Testis (tissue), 5 donors: Measurements from ENCODE around the gene SLFN12. TPM values are rescaled to one million over a fixed set of nuclear protein-coding genes. Genes with fewer than 3 reads are reported as not detected.

ENCODE experiments used
- DNase-seq: peaks from one replicate; pipeline ENCODE4 v3.0.0-alpha.2; 2019
- H3K27ac ChIP-seq, 2 donors: fragments of 200-600 bp; sonication (generic); one replicate each; pipeline ENCODE4 v1.5.1; 2019
- H3K27me3 ChIP-seq: fragments of 200-600 bp; sonication (generic); one replicate; pipeline ENCODE4 v1.5.1; 2019
- H3K36me3 ChIP-seq: fragments of 200-600 bp; sonication (generic); one replicate; pipeline ENCODE4 v1.5.1; 2017; ENCODE audit warnings: low read depth; ENCODE audit errors: missing control alignments
- H3K4me1 ChIP-seq: fragments of 200-600 bp; sonication (generic); one replicate; pipeline ENCODE4 v1.5.1; 2019
- H3K4me3 ChIP-seq, 2 donors: fragments of 200-600 bp; sonication (generic); one replicate each; pipeline ENCODE4 v1.5.1; 2017 to 2019
- H3K9me3 ChIP-seq: fragments of 200-600 bp; sonication (generic); one replicate; pipeline ENCODE4 v1.5.1; 2017
- POLR2A ChIP-seq: fragments of 450-650 bp; IDR thresholded peaks from one replicate; pipeline ENCODE4 v1.6.1; 2017; ENCODE audit warnings: antibody characterized with exemption, mild to moderate bottlenecking, moderate library complexity
- WGBS, 2 donors: methylation state at CpG; one replicate each; pipeline ENCODE4 v1.1.5; 2018; 5-methylcytosine and 5-hydroxymethylcytosine counted together
- intact Hi-C: fragments of 100-400 bp; cut with DNase I; formaldehyde crosslinking; loops from one replicate; pipeline ENCODE4 v1.15.1; 2023; ENCODE audit warnings: low total_unique reads
- long read RNA-seq, 2 donors: transcript quantifications; one replicate each; lab custom pipeline, GENCODE V29; 2026
- polyA plus RNA-seq: library from polyadenylated mRNA; stranded (reverse); fragments of 350-450 nt; fragmentation: Illumina TruSeq; extraction: RNeasy Lipid Tissue Mini Kit (QIAGEN cat#74804); gene quantifications from one replicate; pipeline ENCODE4 v1.2.3, GENCODE V29; 2014; ENCODE audit warnings: low read depth, low replicate concordance; ENCODE audit not compliant: insufficient read depth
- total RNA-seq, 2 donors: library from RNA; depleted of rRNA; stranded (reverse); fragments of >200 nt; gene quantifications; one replicate each; pipeline ENCODE4 v1.2.3, GENCODE V29; 2016
- TF ChIP-seq, protein P1 (sequence below), 3 experiments: fragments of 450-650 bp in 2 of 3; fragments of 200-600 bp in 1 of 3; sonication (generic) in 1 of 3; IDR thresholded peaks; one replicate each; pipeline ENCODE4 v1.5.1; 2016 to 2019; ENCODE audit warnings: antibody characterized with exemption in 3 of 3, mild to moderate bottlenecking in 2 of 3, moderate library complexity in 1 of 3

The SLFN12 gene
- total RNA-seq, result 1 to 10 TPM; 2.9 to 4.7 TPM
- 2.6 TPM for polyA plus RNA-seq
- long read RNA-seq, donor 1, partial matches to known transcripts, result 0 of 3 reads
- long read RNA-seq, donor 1, other reads (novel, unspliced or antisense), result 0 of 3 reads
- long read RNA-seq, donor 2, result 0 reads

DNA sequence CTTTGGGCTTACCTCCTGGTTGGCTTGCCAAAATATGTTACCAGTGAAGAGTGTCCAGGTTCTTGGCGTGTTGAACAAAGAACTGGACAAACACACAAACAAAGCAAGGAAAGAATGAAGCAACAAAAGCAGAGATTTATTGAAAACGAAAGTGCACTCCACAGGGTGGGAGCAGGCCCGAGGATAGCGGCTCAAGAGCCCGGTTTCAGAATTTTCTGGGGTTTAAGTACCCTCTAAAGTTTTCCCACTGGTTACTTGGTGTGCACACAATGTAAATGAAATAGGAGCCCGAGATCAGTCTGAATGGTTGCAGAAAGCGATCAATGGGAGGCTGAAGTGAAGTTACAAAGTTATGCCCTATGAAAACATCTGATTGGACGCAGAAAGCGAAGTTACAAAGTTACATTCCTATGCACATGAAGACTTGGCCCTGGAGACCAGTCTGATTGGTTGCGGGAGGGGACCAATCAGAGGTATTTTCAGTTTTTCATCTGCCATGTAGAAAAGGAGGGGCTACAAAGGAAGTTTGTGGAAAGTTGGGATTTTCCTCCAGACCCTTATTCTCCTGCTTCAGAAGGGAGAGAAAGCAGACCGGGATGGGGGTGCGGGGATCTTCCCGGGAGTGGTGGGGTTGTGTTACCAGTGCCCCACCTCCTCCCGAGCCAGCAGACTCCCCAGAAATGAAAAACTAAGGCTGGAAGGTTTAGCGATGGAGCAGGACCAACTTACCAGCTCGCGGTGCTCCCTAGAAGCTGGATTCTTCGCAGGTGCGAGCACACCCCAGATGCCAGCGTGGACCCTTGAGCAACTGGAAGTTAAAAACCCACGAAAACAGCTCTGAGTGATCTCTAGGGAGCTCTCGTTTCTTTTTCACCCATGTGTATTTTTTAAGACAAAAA is at the start of gene SLFN12:
Gene SLFN12, minus strand, starts transcription at position 325 of the 899 bp plus-strand sequence. CDS start 9,472 bp downstream, outside the sequence.
- DNase-seq, result peak; percentile 87
- WGBS, 2 donors, result 9 to 11% methylated on average over 22 of the region's 22 CpGs
- Histone ChIP-seq H3K4me3 (peak within 1 kb of the TSS; percentile 58 to 67), H3K36me3 (no peaks in the 10 kb centered on the region), H3K4me1 (peaks cover 12% of the 10 kb centered on the region), H3K27ac (peak within 1 kb of the TSS; percentile 52 to 59), H3K9me3 (no peaks in the 10 kb centered on the region), H3K27me3 (no peaks in the 10 kb centered on the region)
- intact Hi-C loops, result no loop called here
- no peak for TF ChIP-seq POLR2A
- TF ChIP-seq, protein P1, sequence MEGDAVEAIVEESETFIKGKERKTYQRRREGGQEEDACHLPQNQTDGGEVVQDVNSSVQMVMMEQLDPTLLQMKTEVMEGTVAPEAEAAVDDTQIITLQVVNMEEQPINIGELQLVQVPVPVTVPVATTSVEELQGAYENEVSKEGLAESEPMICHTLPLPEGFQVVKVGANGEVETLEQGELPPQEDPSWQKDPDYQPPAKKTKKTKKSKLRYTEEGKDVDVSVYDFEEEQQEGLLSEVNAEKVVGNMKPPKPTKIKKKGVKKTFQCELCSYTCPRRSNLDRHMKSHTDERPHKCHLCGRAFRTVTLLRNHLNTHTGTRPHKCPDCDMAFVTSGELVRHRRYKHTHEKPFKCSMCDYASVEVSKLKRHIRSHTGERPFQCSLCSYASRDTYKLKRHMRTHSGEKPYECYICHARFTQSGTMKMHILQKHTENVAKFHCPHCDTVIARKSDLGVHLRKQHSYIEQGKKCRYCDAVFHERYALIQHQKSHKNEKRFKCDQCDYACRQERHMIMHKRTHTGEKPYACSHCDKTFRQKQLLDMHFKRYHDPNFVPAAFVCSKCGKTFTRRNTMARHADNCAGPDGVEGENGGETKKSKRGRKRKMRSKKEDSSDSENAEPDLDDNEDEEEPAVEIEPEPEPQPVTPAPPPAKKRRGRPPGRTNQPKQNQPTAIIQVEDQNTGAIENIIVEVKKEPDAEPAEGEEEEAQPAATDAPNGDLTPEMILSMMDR (IDR thresholded peaks at IDR 0.05), result no peak

DNA sequence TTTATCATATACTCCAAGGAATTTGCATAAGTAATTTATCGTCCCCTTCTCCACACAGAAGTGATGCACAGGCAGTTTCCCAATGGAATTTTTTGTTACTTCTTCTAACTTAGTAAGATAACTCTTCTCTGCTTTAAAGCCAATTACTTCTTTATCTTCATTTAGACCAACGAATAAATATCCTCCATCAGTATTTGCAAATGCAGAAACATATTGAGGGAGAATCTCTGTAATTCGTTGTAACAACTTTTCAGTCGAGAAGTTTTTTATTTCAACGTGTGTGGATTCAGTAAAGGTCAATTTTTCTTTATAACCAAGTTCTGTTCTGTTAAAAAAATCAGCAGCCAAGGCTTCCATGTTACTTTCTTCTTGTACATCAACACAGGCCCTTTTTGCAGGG is 47.0 kb upstream of the SLFN12 start:
- H3K4me3 ChIP-seq, result no peak overlapping the region
- 68 to 73% methylated on average over 5 of the region's 5 CpGs for WGBS, 2 donors
- H3K27me3 ChIP-seq, result no peaks in the 10 kb centered on the region
- intact Hi-C loops, result no loop called here
- no peak for DNase-seq
- H3K36me3 ChIP-seq, result no peaks in the 10 kb centered on the region
- no peaks in the 10 kb centered on the region for H3K9me3 ChIP-seq
- no peak overlapping the region for H3K27ac ChIP-seq
- H3K4me1 ChIP-seq, result no peaks in the 10 kb centered on the region
- TF ChIP-seq, protein P1 (IDR thresholded peaks at IDR 0.05), result no peak
- TF ChIP-seq POLR2A, result no peak

DNA sequence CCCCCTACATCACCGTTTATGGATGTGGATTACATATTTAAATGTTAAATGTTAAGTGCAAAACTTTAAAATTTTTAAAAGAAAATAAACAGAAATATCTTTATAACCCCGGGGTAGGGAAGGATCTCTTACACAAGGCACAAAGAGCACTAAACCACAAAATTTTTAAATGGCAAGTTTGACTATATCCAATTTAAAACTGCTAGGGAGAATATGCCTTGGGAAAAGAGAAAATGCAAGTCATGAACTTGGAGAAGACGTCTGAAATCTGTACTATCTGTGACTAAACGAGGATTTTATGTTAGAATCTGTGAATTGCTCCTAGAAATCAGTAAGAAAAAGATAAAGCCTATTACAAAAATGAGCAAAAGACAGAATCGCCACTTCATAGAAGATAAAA is 44.9 kb upstream of the SLFN12 start:
- WGBS, 2 donors, result 65 to 74% methylated on average over 5 of the region's 5 CpGs
- H3K27me3 ChIP-seq, result no peaks in the 10 kb centered on the region
- TF ChIP-seq, protein P1 (IDR thresholded peaks at IDR 0.05), result no peak
- no peak for TF ChIP-seq POLR2A

DNA sequence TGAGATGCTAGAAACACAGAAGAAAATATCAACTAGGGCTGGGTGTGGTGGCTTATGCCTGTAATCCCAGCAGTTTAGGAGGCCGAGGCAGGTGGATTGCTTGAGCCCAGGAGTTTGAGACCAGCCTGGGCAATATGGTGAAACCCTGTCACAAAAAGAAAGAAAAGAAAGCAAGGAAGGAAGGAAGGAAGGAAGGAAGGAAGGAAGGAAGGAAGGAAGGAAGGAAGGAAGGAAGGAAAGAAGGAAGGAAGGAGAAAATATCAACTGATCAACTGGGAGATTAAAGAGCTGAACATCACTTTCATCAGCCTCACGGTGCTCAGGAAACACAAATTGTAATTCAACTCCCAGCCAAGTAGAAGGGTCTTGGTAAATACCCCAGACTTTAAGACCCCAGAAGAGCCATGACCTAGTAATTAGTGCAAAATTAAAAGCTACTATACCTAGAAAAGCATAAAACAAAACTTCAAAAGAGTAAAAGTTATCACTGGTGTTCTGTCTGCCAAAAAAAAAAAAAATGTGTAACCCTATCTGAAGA is 44.1 kb upstream of the SLFN12 start:
- no peaks in the 10 kb centered on the region for H3K9me3 ChIP-seq
- H3K4me1 ChIP-seq, result no peaks in the 10 kb centered on the region
- H3K36me3 ChIP-seq, result no peaks in the 10 kb centered on the region
- 75 to 86% methylated on average over 2 of the region's 2 CpGs for WGBS, 2 donors
- H3K27me3 ChIP-seq, result no peaks in the 10 kb centered on the region
- no peak for DNase-seq
- TF ChIP-seq, protein P1 (IDR thresholded peaks at IDR 0.05), result no peak
- TF ChIP-seq POLR2A, result no peak
- H3K27ac ChIP-seq, result no peak overlapping the region
- intact Hi-C loops, result no loop called here
- no peak overlapping the region for H3K4me3 ChIP-seq

More for the DNA sequence above, 44.9 kb upstream of the SLFN12 start:
- Histone ChIP-seq H3K27ac (no peak overlapping the region), H3K36me3 (no peaks in the 10 kb centered on the region), H3K4me3 (no peak overlapping the region), H3K4me1 (no peaks in the 10 kb centered on the region), H3K9me3 (no peaks in the 10 kb centered on the region)
- intact Hi-C loops, result no loop called here
- DNase-seq, result no peak
